IMR-90 (cell line): Measurements from ENCODE around the gene CCDC148. TPM values are rescaled to one million over a fixed set of nuclear protein-coding genes. Genes with fewer than 3 reads are reported as not detected.

Experiments
- ATAC-seq: fragments of 200-7000 bp; cut with Tn5 transposase; 2 replicates; pipeline ENCODE4 v1.9.1; 2020; ENCODE audit warnings: low read depth, mild to moderate bottlenecking, moderate library complexity
- BruUV-seq: library from RNA; stranded (reverse); fragments of 400-500 nt; replicated peaks from 2 replicates; lab custom pipeline; 2021; lab: Mats Ljungman, UMichigan
- CTCF ChIA-PET: fragments of 300-600 bp; formaldehyde crosslinking; extraction: SDS; loops from one replicate; lab custom pipeline; 2021; ENCODE audit warnings: antibody characterized with exemption; lab: Yijun Ruan, JAX
- POLR2A ChIA-PET: fragments of 300-600 bp; sonication (Branson Sonifier 250); formaldehyde crosslinking; loops from one replicate; lab custom pipeline; 2022; ENCODE audit warnings: antibody characterized with exemption; ENCODE audit not compliant: unreplicated experiment; lab: Charles Lee
- DNase-seq: peaks from one replicate; pipeline ENCODE4 v3.0.0; 2013
- H2AFZ ChIP-seq: replicated peaks from 2 replicates; pipeline ENCODE3; 2013; ENCODE audit warnings: low read length, mild to moderate bottlenecking; ENCODE audit not compliant: poor library complexity
- H2AK5ac ChIP-seq: 2 replicates; pipeline ENCODE4 v1.6.1; 2013; ENCODE audit warnings: low read depth, low read length, inconsistent platforms
- H2AK9ac ChIP-seq: replicated peaks from 2 replicates; pipeline ENCODE3; 2013; ENCODE audit warnings: mild to moderate bottlenecking, low read depth, low read length, moderate library complexity; ENCODE audit not compliant: poor library complexity
- H2BK120ac ChIP-seq: 2 replicates; pipeline ENCODE4 v1.6.1; 2013; ENCODE audit warnings: low read depth, low read length, inconsistent platforms
- H2BK15ac ChIP-seq: 3 replicates; pipeline ENCODE4 v1.6.1; 2013; ENCODE audit warnings: low read depth, low read length, inconsistent platforms
- H2BK20ac ChIP-seq: 2 replicates; pipeline ENCODE4 v1.6.1; 2013; ENCODE audit warnings: low read depth, mild to moderate bottlenecking, inconsistent platforms, low read length, moderate library complexity
- H2BK5ac ChIP-seq: 2 replicates; pipeline ENCODE4 v1.6.1; 2013; ENCODE audit warnings: mild to moderate bottlenecking, low read depth, low read length, inconsistent platforms; ENCODE audit not compliant: poor library complexity, severe bottlenecking
- H3K14ac ChIP-seq: replicated peaks from 2 replicates; pipeline ENCODE4 v1.6.1; 2013; ENCODE audit warnings: low read depth, low read length, inconsistent platforms
- H3K18ac ChIP-seq: 2 replicates; pipeline ENCODE4 v1.6.1; 2013; ENCODE audit warnings: low read depth, low read length, control low read depth
- H3K23ac ChIP-seq: 2 replicates; pipeline ENCODE4 v1.6.1; 2013; ENCODE audit warnings: low read depth, low read length, inconsistent platforms
- H3K27ac ChIP-seq: 2 replicates; pipeline ENCODE4 v1.5.1; 2013; ENCODE audit warnings: mild to moderate bottlenecking, control low read depth, low read length; ENCODE audit not compliant: insufficient read depth
- H3K27me3 ChIP-seq: 2 replicates; pipeline ENCODE4 v1.6.1; 2013; ENCODE audit warnings: low read length; ENCODE audit not compliant: control insufficient read depth, insufficient read depth
- H3K36me3 ChIP-seq: 2 replicates; pipeline ENCODE4 v1.6.1; 2013; ENCODE audit warnings: low read length, mixed read lengths; ENCODE audit not compliant: control insufficient read depth, insufficient read depth
- H3K4ac ChIP-seq: 2 replicates; pipeline ENCODE4 v1.6.1; 2013; ENCODE audit warnings: low read depth, low read length, inconsistent platforms
- H3K4me1 ChIP-seq: 2 replicates; pipeline ENCODE4 v1.6.1; 2013; ENCODE audit warnings: low read length, mixed read lengths; ENCODE audit not compliant: control insufficient read depth, insufficient read depth
- H3K4me2 ChIP-seq: 2 replicates; pipeline ENCODE4 v1.6.1; 2013; ENCODE audit warnings: low read depth, mild to moderate bottlenecking, control low read depth, low read length, moderate library complexity
- H3K4me3 ChIP-seq: 2 replicates; pipeline ENCODE4 v1.5.1; 2013; ENCODE audit warnings: low read depth, mild to moderate bottlenecking, control low read depth, low read length, moderate library complexity; ENCODE audit not compliant: insufficient read depth
- H3K56ac ChIP-seq: 2 replicates; pipeline ENCODE4 v1.6.1; 2013; ENCODE audit warnings: low read length, inconsistent platforms; ENCODE audit not compliant: insufficient read depth; ENCODE audit errors: extremely low read depth
- H3K79me1 ChIP-seq, 2 experiments: 2 replicates each; pipeline ENCODE4 v1.6.1; 2013; ENCODE audit warnings: low read length in 2 of 2, inconsistent platforms in 1 of 2, low read depth in 1 of 2
- H3K9ac ChIP-seq: 2 replicates; pipeline ENCODE4 v1.6.1; 2013; ENCODE audit warnings: low read depth, low read length, control low read depth
- H3K9me1 ChIP-seq: 2 replicates; pipeline ENCODE4 v1.6.1; 2013; ENCODE audit warnings: low read length, inconsistent platforms; ENCODE audit not compliant: insufficient read depth
- H3K9me3 ChIP-seq: 2 replicates; pipeline ENCODE4 v1.6.1; 2013; ENCODE audit warnings: low read length; ENCODE audit not compliant: control insufficient read depth, insufficient read depth
- H4K20me1 ChIP-seq: 2 replicates; pipeline ENCODE4 v1.6.1; 2013; ENCODE audit warnings: low read length, inconsistent platforms; ENCODE audit not compliant: insufficient read depth
- H4K5ac ChIP-seq: 2 replicates; pipeline ENCODE4 v1.6.1; 2013; ENCODE audit warnings: mild to moderate bottlenecking, low read depth, low read length, control low read depth
- H4K8ac ChIP-seq, 2 experiments: 2 replicates each; pipeline ENCODE4 v1.6.1; 2013; ENCODE audit warnings: low read depth in 2 of 2, low read length in 2 of 2, control low read depth in 1 of 2, inconsistent platforms in 1 of 2
- H4K91ac ChIP-seq: 2 replicates; pipeline ENCODE4 v1.6.1; 2013; ENCODE audit warnings: low read depth, low read length, inconsistent platforms; ENCODE audit not compliant: insufficient read depth
- BHLHE40 ChIP-seq: fragments of 150-350 bp; IDR thresholded peaks from 2 replicates; pipeline ENCODE4 v1.6.1; 2016; ENCODE audit warnings: mild to moderate bottlenecking, low read depth, low read length
- CEBPB ChIP-seq: IDR thresholded peaks from 2 replicates; pipeline ENCODE4 v1.6.1; 2012; ENCODE audit warnings: low read depth, low read length, improper control_type of control experiment
- CTCF ChIP-seq: conservative IDR thresholded peaks from 2 replicates; pipeline ENCODE4 v1.5.1; 2012; ENCODE audit warnings: mild to moderate bottlenecking, low read depth, low read length, improper control_type of control experiment
- FOS ChIP-seq: fragments of 150-350 bp; IDR thresholded peaks from 2 replicates; pipeline ENCODE4 v1.6.1; 2016; ENCODE audit warnings: low read depth, low read length
- MAFK ChIP-seq: IDR thresholded peaks from 2 replicates; pipeline ENCODE4 v1.6.1; 2012; ENCODE audit warnings: low read depth, low read length, improper control_type of control experiment
- MAZ ChIP-seq: IDR thresholded peaks from 2 replicates; pipeline ENCODE4 v1.6.1; 2012; ENCODE audit warnings: low read depth, mild to moderate bottlenecking, low read length, improper control_type of control experiment, moderate library complexity, borderline replicate concordance
- POLR2A ChIP-seq: IDR thresholded peaks from 2 replicates; pipeline ENCODE4 v1.6.1; 2012; ENCODE audit warnings: mild to moderate bottlenecking, low read depth, low read length
- RAD21 ChIP-seq: IDR thresholded peaks from 2 replicates; pipeline ENCODE4 v1.6.1; 2012; ENCODE audit warnings: low read length, improper control_type of control experiment
- RFX5 ChIP-seq: IDR thresholded peaks from 2 replicates; pipeline ENCODE4 v1.8.0; 2012; ENCODE audit warnings: low read depth, mild to moderate bottlenecking, low read length, moderate library complexity
- SMC3 ChIP-seq: fragments of 150-350 bp; IDR thresholded peaks from 2 replicates; pipeline ENCODE4 v1.6.1; 2016; ENCODE audit warnings: low read depth, mild to moderate bottlenecking, antibody characterized with exemption, low read length, moderate library complexity
- WGBS, 2 experiments: methylation state at CpG; one replicate each; pipeline versions ENCODE4 v1.1.5 to v1.1.7; 2013; ENCODE audit warnings: missing lambda C conversion rate in 2 of 2; ENCODE audit not compliant: insufficient read length in 1 of 2; ENCODE audit errors: extremely low coverage in 2 of 2; 5-methylcytosine and 5-hydroxymethylcytosine counted together
- dilution Hi-C: fragments of 300-500 bp; cut with HindIII; formaldehyde crosslinking; loops from one replicate; pipeline ENCODE4 v1.14.3; 2018; ENCODE audit warnings: low sequenced_read_pairs; ENCODE audit not compliant: unreplicated experiment
- in situ Hi-C: fragments of 300-500 bp; cut with MboI; formaldehyde crosslinking; loops from 3 replicates; pipeline ENCODE4 v1.14.3; 2019; ENCODE audit warnings: low sequenced_read_pairs, inconsistent platforms, mixed read lengths
- intact Hi-C: fragments of 100-400 bp; cut with micrococcal nuclease; formaldehyde crosslinking; loops from 2 replicates; pipeline ENCODE4 v1.10.0; 2022
- polyA plus RNA-seq, 3 experiments: library from polyadenylated mRNA; depleted of rRNA; stranded (reverse); fragments of >200 nt; gene quantifications; 2 replicates each; pipeline ENCODE4 v1.2.3, GENCODE V29; 2012; ENCODE audit warnings: low replicate concordance in 1 of 3
- total RNA-seq: library from RNA; depleted of rRNA; stranded (reverse); fragments of >200 nt; gene quantifications from 2 replicates; pipeline ENCODE4 v1.2.3, GENCODE V29; 2012
- TF ChIP-seq, protein P1 (sequence below): fragments of 150-350 bp; IDR thresholded peaks from 2 replicates; pipeline ENCODE4 v1.6.1; 2017; ENCODE audit warnings: mild to moderate bottlenecking, antibody characterized with exemption, low read length, low read depth
- TF ChIP-seq, protein P2 (sequence below): fragments of 150-350 bp; IDR thresholded peaks from 2 replicates; pipeline ENCODE4 v1.6.1; 2016; ENCODE audit warnings: low read depth, mild to moderate bottlenecking, low read length, moderate library complexity, borderline replicate concordance

Gene CCDC148
- total and polyA plus RNA-seq, 2 of the 4 experiments (the other 2 are of a cell fraction), result 0.18 to 0.31 TPM

DNA sequence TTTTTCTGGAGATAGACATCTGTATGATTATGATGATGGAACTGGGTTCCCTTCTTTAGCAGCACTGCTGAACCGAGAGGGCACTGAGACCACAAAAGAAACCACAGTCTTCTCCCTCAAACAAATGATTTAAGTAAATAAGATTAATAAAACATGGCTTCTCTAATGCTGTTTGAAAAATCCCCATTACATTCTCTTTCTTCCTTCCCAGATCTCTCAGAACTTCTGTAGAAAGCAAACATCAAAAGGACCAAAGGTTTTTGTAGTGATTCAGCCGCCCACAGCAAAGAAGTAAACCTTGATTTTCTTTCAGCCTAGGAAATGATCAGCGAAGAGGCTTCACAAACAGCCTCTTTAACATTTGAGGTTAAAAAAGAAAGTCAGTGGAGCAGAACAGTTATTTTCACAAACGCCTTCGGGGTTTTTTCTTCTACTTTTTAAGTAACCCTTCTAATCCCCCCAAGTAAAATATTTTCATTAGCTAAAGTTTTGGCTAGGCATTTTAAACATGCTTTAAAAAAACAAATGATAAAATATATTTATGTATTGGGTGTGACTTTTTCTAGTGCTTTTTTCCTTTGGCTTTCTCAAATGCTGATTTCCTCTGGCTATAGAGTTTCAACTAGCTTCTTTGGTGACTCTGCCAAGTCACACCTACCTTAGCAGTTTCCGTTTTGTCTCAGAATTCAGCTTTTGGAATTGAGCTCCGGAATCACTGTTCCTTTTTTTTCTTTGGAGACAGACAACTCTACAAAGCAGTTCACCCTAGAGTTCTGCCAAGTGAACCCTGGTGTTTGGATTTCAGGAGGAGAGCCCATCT, 265.3 kb downstream of the CCDC148 start:
- Histone ChIP-seq H3K14ac (no peak overlapping the region), H3K23ac (no peak overlapping the region), H3K4ac (no peak overlapping the region), H2BK120ac (no peak overlapping the region), H3K4me2 (peak overlapping the region; percentile 22; the same call in 1 of the 2 replicates), H3K56ac (no peak overlapping the region), H3K18ac (no peak overlapping the region), H2AK9ac (no peak overlapping the region), H3K9me1 (no peaks in the 10 kb centered on the region), H4K8ac (no peak overlapping the region), H2BK20ac (no peak overlapping the region), H2AK5ac (no peak overlapping the region), H3K36me3 (no peaks in the 10 kb centered on the region), H2BK5ac (no peak overlapping the region), H2AFZ (no peak overlapping the region), H3K79me1 (no peaks in the 10 kb centered on the region), H3K9ac (no peak overlapping the region), H4K5ac (no peak overlapping the region), H3K27me3 (no peaks in the 10 kb centered on the region), H4K20me1 (no peaks in the 10 kb centered on the region), H2BK15ac (no peak overlapping the region), H4K91ac (no peak overlapping the region), H3K9me3 (no peaks in the 10 kb centered on the region), H3K27ac (no peak overlapping the region), H3K4me3 (no peak overlapping the region), H3K4me1 (no peaks in the 10 kb centered on the region)
- POLR2A ChIA-PET, result no interaction called here
- ATAC-seq, result no peak
- dilution Hi-C loops (no loop called here), intact Hi-C loops (no loop called here), in situ Hi-C loops (no loop called here)
- CTCF ChIA-PET, result interaction anchor here (0.9 to 1.6 kb wide), 2 partner anchors 11 to 12 kb away, joined by 3 to 4 read pairs; no protein-coding TSS in a partner anchor
- BruUV-seq, result no TSS peak
- TF ChIP-seq MAZ (no peak), FOS (no peak), CTCF (no peak), RFX5 (no peak), POLR2A (no peak), RAD21 (no peak), MAFK (no peak), SMC3 (no peak), BHLHE40 (no peak), CEBPB (no peak)
- TF ChIP-seq, protein P1, sequence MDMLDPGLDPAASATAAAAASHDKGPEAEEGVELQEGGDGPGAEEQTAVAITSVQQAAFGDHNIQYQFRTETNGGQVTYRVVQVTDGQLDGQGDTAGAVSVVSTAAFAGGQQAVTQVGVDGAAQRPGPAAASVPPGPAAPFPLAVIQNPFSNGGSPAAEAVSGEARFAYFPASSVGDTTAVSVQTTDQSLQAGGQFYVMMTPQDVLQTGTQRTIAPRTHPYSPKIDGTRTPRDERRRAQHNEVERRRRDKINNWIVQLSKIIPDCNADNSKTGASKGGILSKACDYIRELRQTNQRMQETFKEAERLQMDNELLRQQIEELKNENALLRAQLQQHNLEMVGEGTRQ, result no peak
- TF ChIP-seq, protein P2, sequence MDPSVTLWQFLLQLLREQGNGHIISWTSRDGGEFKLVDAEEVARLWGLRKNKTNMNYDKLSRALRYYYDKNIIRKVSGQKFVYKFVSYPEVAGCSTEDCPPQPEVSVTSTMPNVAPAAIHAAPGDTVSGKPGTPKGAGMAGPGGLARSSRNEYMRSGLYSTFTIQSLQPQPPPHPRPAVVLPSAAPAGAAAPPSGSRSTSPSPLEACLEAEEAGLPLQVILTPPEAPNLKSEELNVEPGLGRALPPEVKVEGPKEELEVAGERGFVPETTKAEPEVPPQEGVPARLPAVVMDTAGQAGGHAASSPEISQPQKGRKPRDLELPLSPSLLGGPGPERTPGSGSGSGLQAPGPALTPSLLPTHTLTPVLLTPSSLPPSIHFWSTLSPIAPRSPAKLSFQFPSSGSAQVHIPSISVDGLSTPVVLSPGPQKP, result no peak
- no peak for DNase-seq
- no CpG with 5 or more reads among the region's 7 CpGs for WGBS, 2 experiments
